Astrocyte (in vitro differentiated cells and primary cell): ENCODE measurements around the gene DCAF5. TPM values are rescaled to one million over a fixed set of nuclear protein-coding genes. Genes with fewer than 3 reads are reported as not detected.
A peak's percentile ranks its signal among the peaks of the same experiment; 100 is the strongest.
"Not testable (repeated sequence)": the region's sequence is repeated elsewhere in the genome, so short reads cannot be mapped to it uniquely, and the experiment has no call there.

Experiments used
- DNase-seq: peaks from one replicate; pipeline ENCODE4 v3.0.0-alpha.2; 2010; ENCODE audit warnings: low read depth
- FAIRE-seq: peaks from 2 replicates; lab custom pipeline; 2011; peaks lifted over from hg19 to GRCh38; lab: Jason Lieb, UNC
- H2AFZ ChIP-seq: 2 replicates; pipeline ENCODE4 v1.6.0; 2012; ENCODE audit warnings: low read depth, low read length, inconsistent platforms
- H3K27ac ChIP-seq: 2 replicates; pipeline ENCODE4 v1.5.1; 2011; ENCODE audit warnings: low read depth, low read length, inconsistent platforms
- H3K27me3 ChIP-seq: 2 replicates; pipeline ENCODE4 v1.6.0; 2011; ENCODE audit warnings: low read length, inconsistent platforms; ENCODE audit not compliant: insufficient read depth
- H3K36me3 ChIP-seq: 2 replicates; pipeline ENCODE4 v1.5.1; 2011; ENCODE audit warnings: low read length, inconsistent platforms; ENCODE audit not compliant: insufficient read depth
- H3K4me1 ChIP-seq: 2 replicates; pipeline ENCODE4 v1.5.1; 2011; ENCODE audit warnings: low read length, inconsistent platforms; ENCODE audit not compliant: insufficient read depth
- H3K4me2 ChIP-seq: 2 replicates; pipeline ENCODE4 v1.6.0; 2012; ENCODE audit warnings: low read length, inconsistent platforms
- H3K4me3 ChIP-seq: 2 replicates; pipeline ENCODE4 v1.5.1; 2011; ENCODE audit warnings: low read depth, mild to moderate bottlenecking, low read length, inconsistent platforms; ENCODE audit not compliant: insufficient read depth
- H3K79me2 ChIP-seq: 2 replicates; pipeline ENCODE4 v1.6.0; 2012; ENCODE audit warnings: mild to moderate bottlenecking, low read length, inconsistent platforms; ENCODE audit not compliant: insufficient read depth
- H3K9ac ChIP-seq: 2 replicates; pipeline ENCODE4 v1.6.0; 2012; ENCODE audit warnings: mild to moderate bottlenecking, low read length, inconsistent platforms
- H3K9me3 ChIP-seq: 2 replicates; pipeline ENCODE4 v1.5.1; 2012; ENCODE audit warnings: low read depth, mild to moderate bottlenecking, low read length, inconsistent platforms; ENCODE audit not compliant: insufficient read depth
- H4K20me1 ChIP-seq: 2 replicates; pipeline ENCODE4 v1.6.0; 2012; ENCODE audit warnings: low read length, inconsistent platforms; ENCODE audit not compliant: insufficient read depth
- H3K27ac Mint-ChIP-seq: one replicate; pipeline ENCODE4 v1.8.0; 2021; ENCODE audit warnings: mild to moderate bottlenecking, mixed read lengths; ENCODE audit not compliant: unreplicated experiment
- H3K27me3 Mint-ChIP-seq: one replicate; pipeline ENCODE4 v1.8.0; 2021; ENCODE audit warnings: low read depth, mixed read lengths; ENCODE audit not compliant: unreplicated experiment
- H3K36me3 Mint-ChIP-seq: one replicate; pipeline ENCODE4 v1.8.0; 2021; ENCODE audit warnings: low read depth, mixed read lengths; ENCODE audit not compliant: unreplicated experiment
- H3K4me1 Mint-ChIP-seq: one replicate; pipeline ENCODE4 v1.8.0; 2021; ENCODE audit warnings: low read depth, mixed read lengths; ENCODE audit not compliant: unreplicated experiment
- H3K4me3 Mint-ChIP-seq: one replicate; pipeline ENCODE4 v1.8.0; 2021; ENCODE audit warnings: mild to moderate bottlenecking, moderate library complexity, mixed read lengths; ENCODE audit not compliant: unreplicated experiment
- H3K9me3 Mint-ChIP-seq: one replicate; pipeline ENCODE4 v1.8.0; 2021; ENCODE audit warnings: mild to moderate bottlenecking, mixed read lengths; ENCODE audit not compliant: unreplicated experiment
- CTCF ChIP-seq: IDR thresholded peaks from 2 replicates; pipeline ENCODE4 v1.5.1; 2011; ENCODE audit warnings: low read depth, mild to moderate bottlenecking, inconsistent platforms, low read length, moderate library complexity; ENCODE audit not compliant: insufficient read depth
- EZH2 ChIP-seq: IDR thresholded peaks from 2 replicates; pipeline ENCODE4 v1.6.1; 2012; ENCODE audit warnings: mild to moderate bottlenecking, low read length, inconsistent platforms; ENCODE audit not compliant: insufficient read depth
- total RNA-seq: library from RNA; stranded (reverse); gene quantifications from 2 replicates; pipeline ENCODE4 v1.2.1, GENCODE V29; 2021

Gene DCAF5
- total RNA-seq, 1 donor from 2014 or later, result 54.6 TPM

GRCh38 chr14:69066396-69067171 is 86.3 kb downstream of the DCAF5 start:
- Histone ChIP-seq H3K27me3 (no peaks in the 10 kb centered on the region), H3K4me3 (no peak overlapping the region), H4K20me1 (no peaks in the 10 kb centered on the region), H2AFZ (no peak overlapping the region), H3K9ac (no peak overlapping the region), H3K9me3 (no peaks in the 10 kb centered on the region), H3K4me2 (no peak overlapping the region), H3K79me2 (no peaks in the 10 kb centered on the region), H3K27ac (no peak overlapping the region), H3K4me1 (peaks cover 9% of the 10 kb centered on the region), H3K36me3 (peaks cover 10% of the 10 kb centered on the region)
- Mint-ChIP-seq H3K27ac (peak overlapping the region; percentile 12), H3K36me3 (peaks cover 16% of the 10 kb centered on the region), H3K9me3 (no peaks in the 10 kb centered on the region), H3K4me1 (peaks cover 24% of the 10 kb centered on the region), H3K27me3 (no peaks in the 10 kb centered on the region), H3K4me3 (no peak overlapping the region)
- no peak for FAIRE-seq
- DNase-seq, result no peak
- TF ChIP-seq CTCF (no peak), EZH2 (no peak)

GRCh38 chr14:69065934-69066333 is 87.0 kb downstream of the DCAF5 start:
- not testable (repeated sequence) for H3K27ac ChIP-seq, H3K9me3 ChIP-seq, H3K27me3 Mint-ChIP-seq, H3K4me2 ChIP-seq, DNase-seq, H4K20me1 ChIP-seq, H3K4me1 ChIP-seq, FAIRE-seq, H3K79me2 ChIP-seq, H3K9ac ChIP-seq, H2AFZ ChIP-seq, H3K4me3 Mint-ChIP-seq, H3K9me3 Mint-ChIP-seq, H3K27me3 ChIP-seq, H3K4me3 ChIP-seq
- Mint-ChIP-seq H3K36me3 (peaks cover 20% of the 10 kb centered on the region), H3K27ac (peak overlapping the region; percentile 12), H3K4me1 (peaks cover 24% of the 10 kb centered on the region)
- peaks cover 12% of the 10 kb centered on the region for H3K36me3 ChIP-seq

DNA sequence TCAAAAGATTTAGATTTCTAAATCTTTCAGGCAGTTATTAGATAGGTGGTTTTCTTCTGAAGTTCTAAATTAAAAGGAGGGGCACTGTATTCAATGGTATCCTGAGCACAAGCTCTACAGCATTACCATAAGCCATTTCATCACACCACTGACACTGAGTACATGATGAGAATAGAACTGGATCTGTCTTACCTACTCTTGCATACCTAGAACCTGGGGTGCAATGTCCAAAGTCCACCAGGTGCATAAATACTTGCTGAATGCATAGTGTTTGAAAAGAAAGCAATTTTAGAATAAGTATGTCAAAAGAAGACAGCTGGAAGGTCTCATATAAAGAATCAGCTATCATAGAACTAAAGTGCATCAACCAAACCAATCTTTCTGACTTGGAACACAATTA is 88.3 kb downstream of the DCAF5 start:
- Histone ChIP-seq H3K36me3 (peaks cover 8% of the 10 kb centered on the region), H3K27me3 (no peaks in the 10 kb centered on the region), H4K20me1 (no peaks in the 10 kb centered on the region), H3K4me2 (no peak overlapping the region), H3K4me1 (peaks cover 18% of the 10 kb centered on the region), H3K27ac (no peak overlapping the region), H3K9me3 (no peaks in the 10 kb centered on the region), H2AFZ (no peak overlapping the region), H3K9ac (no peak overlapping the region), H3K4me3 (no peak overlapping the region), H3K79me2 (no peaks in the 10 kb centered on the region)
- Mint-ChIP-seq H3K27me3 (no peaks in the 10 kb centered on the region), H3K4me3 (no peak overlapping the region), H3K4me1 (peaks cover 27% of the 10 kb centered on the region), H3K27ac (no peak overlapping the region), H3K9me3 (no peaks in the 10 kb centered on the region), H3K36me3 (peaks cover 25% of the 10 kb centered on the region)
- DNase-seq, result no peak
- FAIRE-seq, result no peak
- TF ChIP-seq CTCF, result no peak
- TF ChIP-seq EZH2, result no peak
